CD14-positive monocyte (primary cell): ENCODE results near the gene SLC4A4. TPM values are rescaled to one million over a fixed set of nuclear protein-coding genes. Genes with fewer than 3 reads are reported as not detected.

Experiments used
- DNase-seq, 3 donors: peaks; one replicate each; pipeline ENCODE4 v3.0.0-alpha.2; 2011 to 2022
- H2AFZ ChIP-seq: 2 replicates; pipeline ENCODE4 v1.6.0; 2012; ENCODE audit warnings: mild to moderate bottlenecking, low read depth, low read length, inconsistent platforms; ENCODE audit not compliant: insufficient read depth, poor library complexity, severe bottlenecking
- H3K27ac ChIP-seq, 2 donors: 1 replicate in 1 of 2; 2 replicates in 1 of 2; pipeline ENCODE4 v1.5.1; 2012 to 2013; ENCODE audit warnings: low read length in 2 of 2, control low read depth in 1 of 2, inconsistent platforms in 1 of 2, low read depth in 1 of 2, mild to moderate bottlenecking in 1 of 2
- H3K27me3 ChIP-seq, 2 donors: one replicate each; pipeline versions ENCODE4 v1.6.0 to v1.6.1; 2011 to 2013; ENCODE audit warnings: low read length in 2 of 2; ENCODE audit not compliant: control insufficient read depth in 2 of 2, insufficient read depth in 2 of 2
- H3K36me3 ChIP-seq, 2 donors: replicated peaks in 1 of 2; 1 replicate in 1 of 2; 2 replicates in 1 of 2; pipeline versions ENCODE4 v1.5.1 to v1.6.1; 2012 to 2013; ENCODE audit warnings: low read length in 2 of 2, control low read depth in 1 of 2, inconsistent platforms in 1 of 2, mild to moderate bottlenecking in 1 of 2; ENCODE audit not compliant: insufficient read depth in 2 of 2, control insufficient read depth in 1 of 2
- H3K4me1 ChIP-seq, 2 donors: 1 replicate in 1 of 2; 2 replicates in 1 of 2; pipeline versions ENCODE4 v1.5.1 to v1.6.1; 2012 to 2013; ENCODE audit warnings: low read length in 2 of 2, control low read depth in 1 of 2, inconsistent platforms in 1 of 2, mild to moderate bottlenecking in 1 of 2, moderate library complexity in 1 of 2; ENCODE audit not compliant: insufficient read depth in 2 of 2, control insufficient read depth in 1 of 2
- H3K4me2 ChIP-seq: replicated peaks from 2 replicates; pipeline ENCODE3; 2012; ENCODE audit warnings: low read length, moderate library complexity, mild to moderate bottlenecking; ENCODE audit not compliant: poor library complexity, severe bottlenecking; ENCODE audit errors: extremely low read depth
- H3K4me3 ChIP-seq, 3 experiments: fragments of 200-600 bp in 1 of 3; sonication (generic) in 1 of 3; replicated peaks in 1 of 3; 1 replicate in 2 of 3; 2 replicates in 1 of 3; pipeline ENCODE4 v1.5.1; 2011 to 2013; ENCODE audit warnings: low read length in 3 of 3, mild to moderate bottlenecking in 3 of 3, control low read depth in 2 of 3, low read depth in 2 of 3, inconsistent platforms in 1 of 3, moderate library complexity in 1 of 3
- H3K79me2 ChIP-seq: 2 replicates; pipeline ENCODE4 v1.6.0; 2012; ENCODE audit warnings: mild to moderate bottlenecking, control low read depth, inconsistent platforms, low read length, moderate library complexity; ENCODE audit not compliant: insufficient read depth
- H3K9ac ChIP-seq: 2 replicates; pipeline ENCODE4 v1.6.0; 2017; ENCODE audit warnings: low read length, mild to moderate bottlenecking; ENCODE audit not compliant: insufficient read depth, poor library complexity, severe bottlenecking
- H3K9me3 ChIP-seq, 2 donors: replicated peaks in 1 of 2; 1 replicate in 1 of 2; 2 replicates in 1 of 2; pipeline versions ENCODE4 v1.5.1 to v1.6.1; 2012 to 2013; ENCODE audit warnings: low read length in 2 of 2, control low read depth in 1 of 2; ENCODE audit not compliant: control insufficient read depth in 1 of 2, insufficient read depth in 1 of 2
- H4K20me1 ChIP-seq: 2 replicates; pipeline ENCODE4 v1.6.0; 2012; ENCODE audit warnings: mild to moderate bottlenecking, low read length, control low read depth, moderate library complexity; ENCODE audit not compliant: insufficient read depth
- H3K27ac Mint-ChIP-seq, 7 donors: one replicate each; pipeline ENCODE4 v1.8.0; 2020; ENCODE audit warnings: mild to moderate bottlenecking in 7 of 7, mixed read lengths in 7 of 7, moderate library complexity in 6 of 7, inconsistent platforms in 2 of 7
- H3K27me3 Mint-ChIP-seq, 3 donors: one replicate each; pipeline ENCODE4 v1.8.0; 2021 to 2022; ENCODE audit warnings: low read depth in 3 of 3, mild to moderate bottlenecking in 3 of 3, mixed read lengths in 3 of 3, moderate library complexity in 3 of 3, inconsistent platforms in 1 of 3
- H3K36me3 Mint-ChIP-seq, 2 donors: one replicate each; pipeline ENCODE4 v1.8.0; 2020; ENCODE audit warnings: mixed read lengths in 2 of 2, inconsistent platforms in 1 of 2, mild to moderate bottlenecking in 1 of 2
- H3K4me1 Mint-ChIP-seq: one replicate; pipeline ENCODE4 v1.8.0; 2020; ENCODE audit warnings: mild to moderate bottlenecking, mixed read lengths
- H3K4me3 Mint-ChIP-seq, 2 donors: one replicate each; pipeline ENCODE4 v1.8.0; 2020; ENCODE audit warnings: mild to moderate bottlenecking in 2 of 2, mixed read lengths in 2 of 2, moderate library complexity in 1 of 2
- H3K9me3 Mint-ChIP-seq, 7 donors: one replicate each; pipeline ENCODE4 v1.8.0; 2020 to 2022; ENCODE audit warnings: mixed read lengths in 7 of 7, mild to moderate bottlenecking in 6 of 7, moderate library complexity in 6 of 7, inconsistent platforms in 2 of 7
- WGBS: methylation state at CpG from one replicate; pipeline ENCODE4 v1.1.5; 2013; ENCODE audit warnings: missing lambda C conversion rate; ENCODE audit not compliant: insufficient coverage; 5-methylcytosine and 5-hydroxymethylcytosine counted together
- intact Hi-C, 2 donors: fragments of 100-400 bp; cut with micrococcal nuclease; formaldehyde crosslinking; loops; one replicate each; pipeline versions ENCODE4 v1.15.0 to v1.15.1; 2023
- polyA plus RNA-seq, 3 donors: library from polyadenylated mRNA; depleted of rRNA in 1 of 3; unstranded in 2 of 3; stranded (reverse) in 1 of 3; fragments of 300-500 nt in 2 of 3; fragments of >200 nt in 1 of 3; fragmentation: Illumina TruSeq in 2 of 3; gene quantifications; 1 replicate in 2 of 3; 2 replicates in 1 of 3; pipeline ENCODE4 v1.2.3, GENCODE V29; 2012 to 2021
- TF ChIP-seq, protein P1 (sequence below): fragments of 200-600 bp; IDR thresholded peaks from one replicate; pipeline ENCODE4 v1.8.0; 2022; ENCODE audit warnings: antibody characterized with exemption, mild to moderate bottlenecking

SLC4A4 gene
- polyA plus RNA-seq, 3 donors, result 0.03 TPM; not detected in 2

- Histone ChIP-seq H3K27ac (no peak overlapping the region), H3K4me3 (no peak overlapping the region), H3K4me2 (no peak overlapping the region), H3K4me1 (no peaks in the 10 kb centered on the region), H3K27me3 (no peaks in the 10 kb centered on the region), H3K79me2 (no peaks in the 10 kb centered on the region), H4K20me1 (no peaks in the 10 kb centered on the region), H3K9me3 (peaks cover 0 to 3% of the 10 kb centered on the region in 2 donors), H3K36me3 (no peaks in the 10 kb centered on the region), H2AFZ (no peak overlapping the region), H3K9ac (no peak overlapping the region)
- TF ChIP-seq, protein P1, sequence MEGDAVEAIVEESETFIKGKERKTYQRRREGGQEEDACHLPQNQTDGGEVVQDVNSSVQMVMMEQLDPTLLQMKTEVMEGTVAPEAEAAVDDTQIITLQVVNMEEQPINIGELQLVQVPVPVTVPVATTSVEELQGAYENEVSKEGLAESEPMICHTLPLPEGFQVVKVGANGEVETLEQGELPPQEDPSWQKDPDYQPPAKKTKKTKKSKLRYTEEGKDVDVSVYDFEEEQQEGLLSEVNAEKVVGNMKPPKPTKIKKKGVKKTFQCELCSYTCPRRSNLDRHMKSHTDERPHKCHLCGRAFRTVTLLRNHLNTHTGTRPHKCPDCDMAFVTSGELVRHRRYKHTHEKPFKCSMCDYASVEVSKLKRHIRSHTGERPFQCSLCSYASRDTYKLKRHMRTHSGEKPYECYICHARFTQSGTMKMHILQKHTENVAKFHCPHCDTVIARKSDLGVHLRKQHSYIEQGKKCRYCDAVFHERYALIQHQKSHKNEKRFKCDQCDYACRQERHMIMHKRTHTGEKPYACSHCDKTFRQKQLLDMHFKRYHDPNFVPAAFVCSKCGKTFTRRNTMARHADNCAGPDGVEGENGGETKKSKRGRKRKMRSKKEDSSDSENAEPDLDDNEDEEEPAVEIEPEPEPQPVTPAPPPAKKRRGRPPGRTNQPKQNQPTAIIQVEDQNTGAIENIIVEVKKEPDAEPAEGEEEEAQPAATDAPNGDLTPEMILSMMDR, result no peak
- intact Hi-C loops, result no loop called here
- WGBS, result no CpG with 5 or more reads among the region's 2 CpGs
- H3K36me3 Mint-ChIP-seq, result no peaks in the 10 kb centered on the region
- H3K27ac Mint-ChIP-seq, result no peak overlapping the region
- peaks cover 0 to 2% (median 1%) of the 10 kb centered on the region in 3 donors for H3K27me3 Mint-ChIP-seq
- peaks cover 0 to 4% (median 0%) of the 10 kb centered on the region in 7 donors for H3K9me3 Mint-ChIP-seq
- DNase-seq, result no peak
- no peak overlapping the region for H3K4me3 Mint-ChIP-seq
- no peaks in the 10 kb centered on the region for H3K4me1 Mint-ChIP-seq
These were observed 90.3 kb downstream of the SLC4A4 start for GRCh38 chr4:71429106-71429505.

DNA sequence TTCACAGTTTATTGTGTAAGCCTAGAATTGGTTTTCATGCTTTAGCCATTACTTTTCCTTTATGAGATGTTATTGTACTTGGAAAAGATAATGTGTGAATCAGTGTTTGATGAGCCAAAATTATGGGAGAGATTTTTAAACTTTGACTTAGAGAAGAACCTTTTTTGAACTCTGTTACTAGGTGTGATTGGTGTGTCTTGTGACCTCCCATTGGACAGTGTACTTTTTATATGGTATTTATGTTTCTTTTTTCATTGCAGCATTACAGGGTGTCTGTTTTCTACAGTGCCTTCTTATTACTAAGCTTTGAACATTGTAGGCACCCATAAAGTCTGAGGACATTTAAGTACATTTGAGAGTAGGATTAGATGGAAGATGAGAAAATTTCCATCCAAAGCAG, 91.1 kb downstream of the SLC4A4 start:
- H2AFZ ChIP-seq, result no peak overlapping the region
- H3K27me3 Mint-ChIP-seq, result peaks cover 0 to 2% (median 1%) of the 10 kb centered on the region in 3 donors
- peaks cover 0 to 4% (median under 1%) of the 10 kb centered on the region in 7 donors for H3K9me3 Mint-ChIP-seq
- peaks cover 0 to 3% of the 10 kb centered on the region in 2 donors for H3K9me3 ChIP-seq
- intact Hi-C loops, result no loop called here
- H3K79me2 ChIP-seq, result no peaks in the 10 kb centered on the region
- H3K4me2 ChIP-seq, result no peak overlapping the region
- no peaks in the 10 kb centered on the region for H3K36me3 Mint-ChIP-seq
- H4K20me1 ChIP-seq, result no peaks in the 10 kb centered on the region
- no peaks in the 10 kb centered on the region for H3K4me1 ChIP-seq
- DNase-seq, result no peak
- TF ChIP-seq, protein P1, result no peak
- H3K4me3 Mint-ChIP-seq, result no peak overlapping the region
- H3K36me3 ChIP-seq, result no peaks in the 10 kb centered on the region
- no peak overlapping the region for H3K4me3 ChIP-seq
- H3K27ac Mint-ChIP-seq, result no peak overlapping the region
- H3K4me1 Mint-ChIP-seq, result no peaks in the 10 kb centered on the region
- no peak overlapping the region for H3K27ac ChIP-seq
- H3K9ac ChIP-seq, result no peak overlapping the region
- H3K27me3 ChIP-seq, result no peaks in the 10 kb centered on the region
